ENCODE measurements around the gene ZNF277.

DNA sequence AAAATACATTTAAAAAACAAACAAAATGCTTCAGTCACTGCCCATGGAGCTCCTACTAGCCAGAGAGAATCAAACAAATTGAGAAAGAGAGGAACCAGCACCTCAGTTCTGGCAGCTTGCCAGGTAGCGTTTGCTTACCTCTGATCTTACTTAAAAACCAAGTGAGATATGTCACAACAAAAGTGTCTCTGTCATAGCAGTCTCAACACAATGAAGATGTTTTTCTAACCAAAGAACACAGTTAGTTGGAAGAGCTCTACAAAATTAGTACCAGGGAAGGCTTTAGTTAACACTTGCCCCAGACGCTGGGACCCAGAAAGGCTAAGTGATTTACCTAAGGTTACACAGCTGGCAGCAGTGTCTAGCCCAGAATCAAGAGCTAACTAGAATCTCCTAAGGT, 3.7 kb upstream of the ZNF277 start:
- TF ChIP-seq CTCF (IDR thresholded peaks at IDR 0.05; ENCODE audit: insufficient read depth, low read length, poor library complexity, severe bottlenecking) (no peak), EZH2phosphoT487 (conservative IDR thresholded peaks at IDR 0.05; ENCODE audit: low read length) (no peak)
